H9 (cell line): ENCODE data around the gene AKR1B15. TPM values are rescaled to one million over a fixed set of nuclear protein-coding genes. Genes with fewer than 3 reads are reported as not detected.

Source experiments
- DNase-seq: peaks from one replicate; pipeline ENCODE4 v3.0.0-alpha.2; 2017
- H2AFZ ChIP-seq: one replicate; pipeline ENCODE4 v1.6.1; 2013; ENCODE audit warnings: mild to moderate bottlenecking, low read length, control low read depth, moderate library complexity
- H2AK5ac ChIP-seq: 2 replicates; pipeline ENCODE4 v1.6.1; 2013; ENCODE audit warnings: low read length, control low read depth, mixed read lengths; ENCODE audit not compliant: insufficient read length
- H2BK120ac ChIP-seq: one replicate; pipeline ENCODE4 v1.6.1; 2013; ENCODE audit warnings: low read depth, mild to moderate bottlenecking, low read length, control low read depth, inconsistent platforms; ENCODE audit not compliant: poor library complexity, severe bottlenecking
- H2BK12ac ChIP-seq: 2 replicates; pipeline ENCODE4 v1.6.1; 2013; ENCODE audit warnings: low read length, control low read depth, mixed read lengths, low read depth; ENCODE audit not compliant: insufficient read length
- H2BK15ac ChIP-seq: 2 replicates; pipeline ENCODE4 v1.6.1; 2013; ENCODE audit warnings: low read depth, low read length, control low read depth
- H2BK20ac ChIP-seq: one replicate; pipeline ENCODE4 v1.6.1; 2013; ENCODE audit warnings: low read depth, mild to moderate bottlenecking, low read length, control low read depth, inconsistent platforms; ENCODE audit not compliant: poor library complexity, severe bottlenecking
- H2BK5ac ChIP-seq: 2 replicates; pipeline ENCODE4 v1.6.1; 2013; ENCODE audit warnings: low read length, control low read depth, mixed read lengths; ENCODE audit not compliant: insufficient read length
- H3K14ac ChIP-seq: 2 replicates; pipeline ENCODE4 v1.6.1; 2013; ENCODE audit warnings: low read length, control low read depth; ENCODE audit not compliant: insufficient read depth
- H3K18ac ChIP-seq: 2 replicates; pipeline ENCODE4 v1.6.1; 2013; ENCODE audit warnings: low read depth, mild to moderate bottlenecking, mixed read lengths, low read length, control low read depth; ENCODE audit not compliant: insufficient read length
- H3K23ac ChIP-seq: 2 replicates; pipeline ENCODE4 v1.6.1; 2013; ENCODE audit warnings: low read length, control low read depth, mixed read lengths, low read depth; ENCODE audit not compliant: insufficient read length
- H3K23me2 ChIP-seq: 2 replicates; pipeline ENCODE4 v1.6.1; 2013; ENCODE audit warnings: low read depth, mild to moderate bottlenecking, mixed read lengths, low read length, control low read depth; ENCODE audit not compliant: insufficient read length, poor library complexity, severe bottlenecking
- H3K27ac ChIP-seq: 2 replicates; pipeline ENCODE4 v1.5.1; 2013; ENCODE audit warnings: low read length, control low read depth, mixed read lengths, low read depth; ENCODE audit not compliant: insufficient read length
- H3K27me3 ChIP-seq: 2 replicates; pipeline ENCODE4 v1.6.1; 2013; ENCODE audit warnings: low read length, control low read depth, inconsistent platforms; ENCODE audit not compliant: insufficient read depth
- H3K4ac ChIP-seq: 2 replicates; pipeline ENCODE4 v1.6.1; 2013; ENCODE audit warnings: low read depth, mild to moderate bottlenecking, control low read depth, inconsistent platforms, low read length, moderate library complexity
- H3K4me1 ChIP-seq: 2 replicates; pipeline ENCODE4 v1.6.1; 2013; ENCODE audit warnings: low read length, control low read depth, inconsistent platforms; ENCODE audit not compliant: insufficient read depth
- H3K4me2 ChIP-seq: 2 replicates; pipeline ENCODE4 v1.6.1; 2013; ENCODE audit warnings: low read length, control low read depth, mixed read lengths; ENCODE audit not compliant: insufficient read length, insufficient read depth
- H3K56ac ChIP-seq: 2 replicates; pipeline ENCODE4 v1.6.1; 2013; ENCODE audit warnings: low read depth, mild to moderate bottlenecking, mixed read lengths, low read length, control low read depth; ENCODE audit not compliant: insufficient read length
- H3K79me1 ChIP-seq: 2 replicates; pipeline ENCODE4 v1.6.1; 2013; ENCODE audit warnings: low read depth, mild to moderate bottlenecking, moderate library complexity, low read length, control low read depth, inconsistent platforms; ENCODE audit not compliant: insufficient read depth, poor library complexity, severe bottlenecking
- H3K79me2 ChIP-seq: 2 replicates; pipeline ENCODE4 v1.6.1; 2013; ENCODE audit warnings: low read length, control low read depth, inconsistent platforms; ENCODE audit not compliant: insufficient read depth
- H3K9ac ChIP-seq: 2 replicates; pipeline ENCODE4 v1.6.1; 2013; ENCODE audit warnings: low read length, control low read depth, mixed read lengths; ENCODE audit not compliant: insufficient read length; ENCODE audit errors: extremely low read depth
- H3K9me3 ChIP-seq: one replicate; pipeline ENCODE4 v1.6.1; 2013; ENCODE audit warnings: low read depth, low read length, inconsistent platforms; ENCODE audit not compliant: control insufficient read depth
- H3T11ph ChIP-seq: one replicate; pipeline ENCODE4 v1.6.1; 2013; ENCODE audit warnings: mild to moderate bottlenecking, low read length, control low read depth, inconsistent platforms
- H4K20me1 ChIP-seq: one replicate; pipeline ENCODE4 v1.6.1; 2013; ENCODE audit not compliant: control insufficient read depth, insufficient read length, insufficient read depth
- H4K5ac ChIP-seq: 2 replicates; pipeline ENCODE4 v1.6.1; 2013; ENCODE audit warnings: low read depth, mild to moderate bottlenecking, mixed read lengths, low read length, control low read depth; ENCODE audit not compliant: insufficient read length
- H4K8ac ChIP-seq: replicated peaks from 2 replicates; pipeline ENCODE4 v1.6.1; 2013; ENCODE audit warnings: low read length, control low read depth, mixed read lengths, low read depth; ENCODE audit not compliant: insufficient read length
- H4K91ac ChIP-seq: 2 replicates; pipeline ENCODE4 v1.6.1; 2013; ENCODE audit warnings: low read depth, mild to moderate bottlenecking, moderate library complexity, mixed read lengths, low read length, control low read depth; ENCODE audit not compliant: insufficient read length
- H3K27ac Mint-ChIP-seq, 3 experiments: 2 replicates in 2 of 3; 3 replicates in 1 of 3; pipeline ENCODE4 v1.8.0; 2020 to 2021; ENCODE audit warnings: mixed read lengths in 3 of 3, mild to moderate bottlenecking in 1 of 3, moderate library complexity in 1 of 3
- H3K27me3 Mint-ChIP-seq: 2 replicates; pipeline ENCODE4 v1.8.0; 2021; ENCODE audit warnings: low read depth, mild to moderate bottlenecking, moderate library complexity, mixed read lengths
- H3K36me3 Mint-ChIP-seq, 3 experiments: 2 replicates in 2 of 3; 3 replicates in 1 of 3; pipeline ENCODE4 v1.8.0; 2020 to 2021; ENCODE audit warnings: low read depth in 3 of 3, mixed read lengths in 3 of 3; ENCODE audit not compliant: insufficient read depth in 1 of 3
- H3K4me1 Mint-ChIP-seq, 2 experiments: 2 replicates each; pipeline ENCODE4 v1.8.0; 2020; ENCODE audit warnings: mixed read lengths in 2 of 2
- H3K4me3 Mint-ChIP-seq, 2 experiments: 2 replicates in 1 of 2; 3 replicates in 1 of 2; pipeline ENCODE4 v1.8.0; 2020 to 2021; ENCODE audit warnings: mild to moderate bottlenecking in 2 of 2, mixed read lengths in 2 of 2, moderate library complexity in 1 of 2
- H3K9me3 Mint-ChIP-seq, 2 experiments: 2 replicates in 1 of 2; 3 replicates in 1 of 2; pipeline ENCODE4 v1.8.0; 2020; ENCODE audit warnings: mild to moderate bottlenecking in 2 of 2, mixed read lengths in 2 of 2, moderate library complexity in 1 of 2
- CTCF ChIP-seq: fragments of 200-600 bp; sonication (generic); conservative IDR thresholded peaks from 3 replicates; pipeline ENCODE4 v1.8.0; 2021; ENCODE audit warnings: antibody characterized with exemption, mild to moderate bottlenecking
- WGBS: extraction: QIAGEN DNeasy Blood & Tissue Kit; methylation state at CpG from one replicate; pipeline ENCODE4 v1.1.7; 2013; ENCODE audit warnings: missing lambda C conversion rate, low lambda C conversion rate, mixed read lengths; ENCODE audit not compliant: insufficient read length; ENCODE audit errors: extremely low coverage; 5-methylcytosine and 5-hydroxymethylcytosine counted together
- total RNA-seq: library from RNA; stranded (reverse); gene quantifications from 2 replicates; pipeline ENCODE4 v1.2.1, GENCODE V29; 2021

Gene AKR1B15
- total RNA-seq, 1 experiment from 2014 or later: not detected

- H3K23ac ChIP-seq: no peak overlapping the region
- H4K91ac ChIP-seq: no peak overlapping the region
- H3K4me3 Mint-ChIP-seq: no peak overlapping the region
- no peak overlapping the region for H3K4me2 ChIP-seq
- no peak overlapping the region for H2BK120ac ChIP-seq
- no peaks in the 10 kb centered on the region for H4K20me1 ChIP-seq
- peaks cover 25 to 43% of the 10 kb centered on the region in 2 experiments for H3K9me3 Mint-ChIP-seq
- H3K27ac Mint-ChIP-seq: no peak overlapping the region
- no peaks in the 10 kb centered on the region for H3K79me2 ChIP-seq
- no peak overlapping the region for H3K18ac ChIP-seq
- H3K56ac ChIP-seq: no peak overlapping the region
- no peak overlapping the region for H2BK5ac ChIP-seq
- H3K27ac ChIP-seq: no peak overlapping the region
- H3K23me2 ChIP-seq: no peaks in the 10 kb centered on the region
- H2BK12ac ChIP-seq: no peak overlapping the region
- H2AFZ ChIP-seq: no peak overlapping the region
- no peaks in the 10 kb centered on the region for H3K4me1 Mint-ChIP-seq
- H3K14ac ChIP-seq: no peak overlapping the region
- H3K9ac ChIP-seq: no peak overlapping the region
- no peak overlapping the region for H3T11ph ChIP-seq
- no peak overlapping the region for H2AK5ac ChIP-seq
- DNase-seq: no peak
- TF ChIP-seq CTCF: no peak
- H3K9me3 ChIP-seq: peaks cover 11% of the 10 kb centered on the region
- H2BK15ac ChIP-seq: no peak overlapping the region
- no peaks in the 10 kb centered on the region for H3K79me1 ChIP-seq
- H3K36me3 Mint-ChIP-seq: peaks cover 7 to 19% (median 11%) of the 10 kb centered on the region in 3 experiments
- no peak overlapping the region for H4K5ac ChIP-seq
- H3K27me3 ChIP-seq: no peaks in the 10 kb centered on the region
- no peak overlapping the region for H4K8ac ChIP-seq
- H3K27me3 Mint-ChIP-seq: peaks cover 12% of the 10 kb centered on the region
- H3K4me1 ChIP-seq: no peaks in the 10 kb centered on the region
- H3K4ac ChIP-seq: no peak overlapping the region
- no CpG with 5 or more reads among the region's 2 CpGs for WGBS
- H2BK20ac ChIP-seq: no peak overlapping the region
Measured at GRCh38 chr7:134571101-134571500, 22.2 kb downstream of the AKR1B15 start.
